PC-9 (cell line): ENCODE measurements around the gene INAFM2. TPM values are rescaled to one million over a fixed set of nuclear protein-coding genes. Genes with fewer than 3 reads are reported as not detected.

Source experiments
- BruUV-seq: library from RNA; stranded (reverse); fragments of 400-500 nt; replicated peaks from 2 replicates; lab custom pipeline; 2021; lab: Mats Ljungman, UMichigan
- CTCF ChIA-PET: fragments of 300-600 bp; sonication (Branson Sonifier 250); formaldehyde crosslinking; loops from one replicate; lab custom pipeline; 2022; ENCODE audit warnings: antibody characterized with exemption; lab: Charles Lee
- POLR2A ChIA-PET: fragments of 300-600 bp; sonication (Branson Sonifier 250); formaldehyde crosslinking; loops from one replicate; lab custom pipeline; 2022; ENCODE audit warnings: antibody characterized with exemption; ENCODE audit not compliant: unreplicated experiment; lab: Charles Lee
- DNase-seq, 2 experiments: peaks; one replicate each; pipeline versions ENCODE4 v3.0.0 to v3.0.0-alpha.2; 2015 to 2022; ENCODE audit warnings: mixed read lengths in 1 of 2
- H2AFZ ChIP-seq: fragments of 200-600 bp; sonication (generic); 2 replicates; pipeline ENCODE4 v1.8.1; 2017; ENCODE audit warnings: antibody characterized with exemption
- H3F3A ChIP-seq: fragments of 200-600 bp; sonication (generic); 2 replicates; pipeline ENCODE4 v1.8.1; 2017; ENCODE audit warnings: antibody characterized with exemption, mild to moderate bottlenecking, low read depth; ENCODE audit not compliant: insufficient read depth
- H3K27ac ChIP-seq: fragments of 200-600 bp; sonication (generic); 2 replicates; pipeline ENCODE4 v1.6.1; 2016; ENCODE audit warnings: mixed run types
- H3K27me3 ChIP-seq: fragments of 200-600 bp; sonication (generic); 2 replicates; pipeline ENCODE4 v1.6.1; 2016; ENCODE audit warnings: low read depth, mixed run types; ENCODE audit not compliant: insufficient read depth
- H3K36me3 ChIP-seq: fragments of 200-600 bp; sonication (generic); 2 replicates; pipeline ENCODE4 v1.6.1; 2016; ENCODE audit warnings: low read depth, mixed run types
- H3K4me1 ChIP-seq: fragments of 200-600 bp; sonication (generic); replicated peaks from 2 replicates; pipeline ENCODE4 v1.6.1; 2016; ENCODE audit warnings: mixed run types; ENCODE audit not compliant: insufficient read depth
- H3K4me2 ChIP-seq: fragments of 200-600 bp; sonication (generic); 2 replicates; pipeline ENCODE4 v1.6.1; 2017; ENCODE audit warnings: mixed run types
- H3K4me3 ChIP-seq: fragments of 200-600 bp; sonication (generic); 2 replicates; pipeline ENCODE4 v1.6.1; 2016; ENCODE audit warnings: mixed run types
- H3K79me2 ChIP-seq: fragments of 200-600 bp; sonication (generic); 2 replicates; pipeline ENCODE4 v1.6.1; 2017; ENCODE audit warnings: low read depth, mixed run types
- H3K9me2 ChIP-seq: fragments of 200-600 bp; sonication (generic); 2 replicates; pipeline ENCODE4 v1.8.1; 2017; ENCODE audit warnings: mild to moderate bottlenecking; ENCODE audit not compliant: insufficient read depth
- H3K9me3 ChIP-seq: fragments of 200-600 bp; sonication (generic); 2 replicates; pipeline ENCODE4 v1.8.1; 2016; ENCODE audit warnings: low read depth; ENCODE audit not compliant: insufficient read depth
- H4K20me1 ChIP-seq: fragments of 200-600 bp; sonication (generic); 2 replicates; pipeline ENCODE4 v1.8.1; 2017; ENCODE audit not compliant: insufficient read depth
- EZH2 ChIP-seq: fragments of 200-600 bp; sonication (generic); IDR thresholded peaks from 2 replicates; pipeline ENCODE4 v1.8.0; 2017; ENCODE audit warnings: antibody characterized with exemption, low read depth
- intact Hi-C: fragments of 100-400 bp; cut with micrococcal nuclease; formaldehyde crosslinking; loops from one replicate; pipeline ENCODE4 v1.10.0; 2022; ENCODE audit not compliant: unreplicated experiment
- total RNA-seq: library from RNA; stranded (reverse); gene quantifications from 2 replicates; pipeline ENCODE4 v1.2.3, GENCODE V29; 2021
- TF ChIP-seq, protein P1 (sequence below): fragments of 200-600 bp; sonication (generic); conservative IDR thresholded peaks from 2 replicates; pipeline ENCODE4 v1.6.1; 2017; ENCODE audit warnings: mixed run types, antibody characterized with exemption, mild to moderate bottlenecking, moderate library complexity

INAFM2 gene
- total RNA-seq, 1 experiment from 2014 or later, result 2.4 TPM

- no peak for DNase-seq
- BruUV-seq, result no TSS peak
- Histone ChIP-seq H3F3A (no peaks in the 10 kb centered on the region), H3K9me2 (no peaks in the 10 kb centered on the region), H4K20me1 (no peaks in the 10 kb centered on the region), H3K4me2 (no peak overlapping the region), H2AFZ (no peak overlapping the region), H3K4me1 (no peaks in the 10 kb centered on the region), H3K27ac (no peak overlapping the region), H3K79me2 (no peaks in the 10 kb centered on the region), H3K27me3 (no peaks in the 10 kb centered on the region), H3K36me3 (no peaks in the 10 kb centered on the region), H3K9me3 (no peaks in the 10 kb centered on the region), H3K4me3 (no peak overlapping the region)
- ChIA-PET CTCF (interaction anchor here (1.0 to 1.9 kb wide), 3 partner anchors 11 to 174 kb away, joined by 3 to 8 read pairs (median 3); no protein-coding TSS in a partner anchor), POLR2A (no interaction called here)
- TF ChIP-seq, protein P1, sequence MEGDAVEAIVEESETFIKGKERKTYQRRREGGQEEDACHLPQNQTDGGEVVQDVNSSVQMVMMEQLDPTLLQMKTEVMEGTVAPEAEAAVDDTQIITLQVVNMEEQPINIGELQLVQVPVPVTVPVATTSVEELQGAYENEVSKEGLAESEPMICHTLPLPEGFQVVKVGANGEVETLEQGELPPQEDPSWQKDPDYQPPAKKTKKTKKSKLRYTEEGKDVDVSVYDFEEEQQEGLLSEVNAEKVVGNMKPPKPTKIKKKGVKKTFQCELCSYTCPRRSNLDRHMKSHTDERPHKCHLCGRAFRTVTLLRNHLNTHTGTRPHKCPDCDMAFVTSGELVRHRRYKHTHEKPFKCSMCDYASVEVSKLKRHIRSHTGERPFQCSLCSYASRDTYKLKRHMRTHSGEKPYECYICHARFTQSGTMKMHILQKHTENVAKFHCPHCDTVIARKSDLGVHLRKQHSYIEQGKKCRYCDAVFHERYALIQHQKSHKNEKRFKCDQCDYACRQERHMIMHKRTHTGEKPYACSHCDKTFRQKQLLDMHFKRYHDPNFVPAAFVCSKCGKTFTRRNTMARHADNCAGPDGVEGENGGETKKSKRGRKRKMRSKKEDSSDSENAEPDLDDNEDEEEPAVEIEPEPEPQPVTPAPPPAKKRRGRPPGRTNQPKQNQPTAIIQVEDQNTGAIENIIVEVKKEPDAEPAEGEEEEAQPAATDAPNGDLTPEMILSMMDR, result no peak
- TF ChIP-seq EZH2, result no peak
- intact Hi-C loops, result loop anchor here (5.0 kb wide), 1 partner anchor 42 kb away; the partner anchor contains the start of gene INAFM2
Observed at GRCh38 chr15:40280260-40281056, 43.0 kb upstream of the INAFM2 start.

DNA sequence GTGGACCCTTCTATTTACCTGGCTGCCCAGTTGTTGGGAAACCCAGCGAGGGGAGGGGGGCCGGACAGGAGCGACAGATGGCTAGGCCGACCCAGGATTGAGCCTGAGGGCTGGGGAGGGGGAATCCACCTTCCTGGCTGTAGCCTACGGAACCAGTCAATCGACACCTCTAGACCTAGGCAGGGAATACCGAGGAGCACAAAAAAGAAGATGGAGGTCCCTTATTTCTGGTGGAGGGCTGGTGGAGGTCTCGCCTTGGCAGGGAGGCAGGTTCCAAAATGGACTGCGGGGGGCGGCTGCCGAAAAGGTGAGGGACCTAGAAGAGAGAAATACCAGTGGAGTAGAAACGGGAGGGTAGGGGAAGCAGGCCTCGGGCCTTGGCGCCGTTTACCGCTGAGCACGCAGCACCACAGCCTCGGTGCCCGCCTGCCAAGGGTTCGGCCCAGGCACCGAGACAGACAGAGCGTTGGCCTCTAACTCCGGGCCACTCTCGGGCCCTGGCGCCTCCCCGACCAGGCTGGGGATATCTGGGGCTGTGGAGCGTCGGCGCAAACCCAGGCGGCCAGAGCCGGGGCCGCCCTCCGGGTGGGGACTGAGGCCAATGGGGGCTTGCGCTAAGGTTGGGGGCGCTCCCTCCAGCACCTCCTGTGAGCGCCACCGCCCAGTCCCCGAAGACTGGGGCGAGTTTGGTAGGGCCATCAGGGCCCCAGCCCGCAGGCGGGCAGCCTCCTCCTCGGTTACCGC lies 42.3 kb upstream of the INAFM2 start:
- ChIA-PET POLR2A (no interaction called here), CTCF (no interaction called here)
- DNase-seq, result no peak
- H3K9me2 ChIP-seq, result no peaks in the 10 kb centered on the region
- no peak overlapping the region for H3K4me2 ChIP-seq
- no peak overlapping the region for H2AFZ ChIP-seq
- H3K4me3 ChIP-seq, result no peak overlapping the region
- H3F3A ChIP-seq, result no peaks in the 10 kb centered on the region
- no peaks in the 10 kb centered on the region for H3K9me3 ChIP-seq
- intact Hi-C loops, result loop anchor here (5.0 kb wide), 1 partner anchor 41 kb away; the partner anchor contains the start of gene INAFM2
- H4K20me1 ChIP-seq, result no peaks in the 10 kb centered on the region
- no peaks in the 10 kb centered on the region for H3K27me3 ChIP-seq
- H3K79me2 ChIP-seq, result no peaks in the 10 kb centered on the region
- BruUV-seq, result no TSS peak
- no peak for TF ChIP-seq EZH2
- TF ChIP-seq, protein P1, result no peak
- no peaks in the 10 kb centered on the region for H3K36me3 ChIP-seq
- H3K27ac ChIP-seq, result no peak overlapping the region
- H3K4me1 ChIP-seq, result no peaks in the 10 kb centered on the region

GRCh38 chr15:40281801-40282146 lies 41.7 kb upstream of the INAFM2 start:
- Histone ChIP-seq H3K4me2 (peak overlapping the region; percentile 86), H3F3A (no peaks in the 10 kb centered on the region), H3K4me3 (no peak overlapping the region), H3K9me3 (no peaks in the 10 kb centered on the region), H2AFZ (no peak overlapping the region), H3K27me3 (no peaks in the 10 kb centered on the region), H4K20me1 (no peaks in the 10 kb centered on the region), H3K79me2 (no peaks in the 10 kb centered on the region), H3K9me2 (no peaks in the 10 kb centered on the region), H3K4me1 (no peaks in the 10 kb centered on the region), H3K27ac (no peak overlapping the region), H3K36me3 (no peaks in the 10 kb centered on the region)
- DNase-seq, result no peak
- ChIA-PET CTCF (no interaction called here), POLR2A (no interaction called here)
- BruUV-seq, result no TSS peak
- intact Hi-C loops, result loop anchor here (5.0 kb wide), 1 partner anchor 41 kb away; the partner anchor contains the start of gene INAFM2
- TF ChIP-seq, protein P1, result no peak
- no peak for TF ChIP-seq EZH2
